ENCODE results near the gene DCBLD2.

The DCBLD2 gene

DNA sequence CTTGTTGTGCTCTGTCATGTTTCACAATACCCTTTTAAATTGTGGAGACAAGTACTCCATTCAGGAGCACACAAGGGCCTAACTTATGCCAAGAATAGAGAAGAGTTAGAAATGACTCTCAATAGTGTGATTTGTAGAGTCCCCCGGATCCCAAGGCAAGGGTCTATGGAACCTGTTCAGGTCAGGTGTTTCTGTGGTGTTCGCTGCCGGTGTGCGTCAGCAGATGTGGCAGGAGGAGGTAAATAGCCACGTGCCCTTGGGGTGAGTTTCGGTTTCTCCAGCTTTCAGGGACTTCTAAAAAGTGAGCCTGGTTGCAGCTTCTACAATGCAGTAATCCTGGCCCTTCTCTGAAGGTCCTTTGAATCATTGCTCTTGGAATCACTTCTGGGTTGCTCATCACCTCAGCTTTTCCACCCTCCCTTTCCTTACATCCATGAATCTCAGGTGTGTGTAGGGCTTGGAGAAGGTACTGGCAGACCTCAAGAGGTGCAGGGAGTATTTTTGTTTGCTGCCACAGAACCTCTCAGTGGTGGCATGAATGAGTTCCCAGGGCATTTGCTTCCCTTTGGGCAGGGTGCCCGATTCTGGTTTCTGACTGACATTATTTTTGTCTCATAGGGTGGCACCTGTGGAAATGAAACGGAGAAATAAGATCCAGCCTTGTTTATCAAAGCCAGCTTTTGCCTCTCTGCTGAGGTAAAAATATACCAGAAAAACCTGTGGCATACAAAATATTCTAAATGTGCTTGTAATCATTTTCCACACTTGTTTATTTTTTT, 131.0 kb downstream of the DCBLD2 start:
- no peak for DNase-seq (ENCODE audit: low read depth in 1 of 2, low spot score in 1 of 2)

DNA sequence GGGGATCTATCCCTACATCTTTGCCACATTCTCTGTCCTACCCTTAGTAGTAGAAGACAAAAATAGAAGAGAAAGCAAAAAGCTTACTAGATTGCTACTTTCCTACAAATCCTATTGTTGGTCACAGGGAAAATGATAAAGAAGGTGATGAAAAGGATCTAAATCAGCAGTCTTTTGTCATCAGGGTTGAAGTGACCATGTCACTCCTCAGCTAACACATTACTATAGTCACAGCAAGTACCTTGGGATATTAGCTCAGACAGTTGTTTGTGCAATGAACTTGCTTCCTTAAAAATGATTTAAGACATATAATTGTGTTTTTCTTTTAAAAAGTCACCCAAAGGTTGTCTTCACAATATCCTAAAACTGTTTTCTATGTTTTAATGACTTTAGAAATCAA, 132.0 kb downstream of the DCBLD2 start:
- no peak for DNase-seq (ENCODE audit: low read depth in 1 of 2, low spot score in 1 of 2)

DNA sequence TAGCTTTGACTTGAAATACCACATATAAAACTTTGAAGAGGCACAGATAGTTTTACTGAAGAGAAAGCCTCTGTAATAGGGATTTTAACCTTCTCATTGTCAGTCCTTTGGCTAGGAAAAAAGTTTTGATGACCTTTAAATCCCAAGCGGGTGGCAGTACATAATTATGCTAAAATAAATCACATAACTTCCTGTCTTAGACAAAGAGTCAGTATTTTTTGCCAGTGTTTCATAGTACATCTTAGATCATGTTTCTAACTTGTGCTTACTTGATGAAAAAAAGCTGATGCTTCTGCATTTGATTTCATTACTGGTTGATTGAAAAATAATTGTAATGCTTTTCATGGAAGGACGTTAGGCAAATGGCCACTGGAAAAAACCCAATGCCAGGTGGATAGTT, 132.5 kb downstream of the DCBLD2 start:
- DNase-seq (ENCODE audit: low read depth in 1 of 2, low spot score in 1 of 2): no peak

DNA sequence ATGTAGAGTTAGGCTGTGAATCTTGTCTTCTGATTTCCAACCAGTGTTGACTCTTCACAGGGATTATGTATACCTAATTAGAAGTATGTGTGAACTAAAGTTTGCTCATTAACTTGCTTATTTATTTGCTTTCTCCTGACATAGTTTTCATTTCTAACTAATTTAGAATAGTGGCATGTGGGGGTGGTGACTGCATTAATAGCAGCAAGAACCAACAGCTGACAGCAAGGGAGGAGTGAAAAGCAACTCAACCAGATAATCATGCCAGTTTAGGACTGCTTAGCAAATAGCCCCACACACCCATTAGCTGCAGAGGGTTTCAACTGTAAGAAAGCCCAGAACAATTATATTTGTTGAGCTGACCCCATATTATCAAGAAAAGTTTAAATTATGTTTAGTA, 134.6 kb downstream of the DCBLD2 start:
- no peak for DNase-seq (ENCODE audit: low read depth in 1 of 2, low spot score in 1 of 2)

DNA sequence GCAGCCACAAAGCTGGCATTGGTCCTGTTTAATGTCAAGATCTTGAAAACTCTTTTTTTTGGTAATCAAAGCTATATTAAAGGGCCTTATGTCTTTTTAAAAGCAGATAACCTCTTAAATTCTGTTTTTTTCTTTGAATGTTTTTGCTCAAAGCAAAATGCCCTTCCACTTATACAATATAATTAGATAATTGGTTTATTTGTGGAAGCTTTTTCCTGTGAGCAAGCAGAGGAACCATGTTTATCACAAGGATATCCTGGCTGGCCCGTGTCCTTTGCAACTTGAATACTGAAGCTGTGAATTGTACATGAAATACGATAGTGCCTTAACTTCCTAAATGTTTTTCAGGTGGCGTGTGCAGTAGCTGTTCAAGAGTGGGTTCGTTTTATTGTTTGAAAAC, 135.8 kb downstream of the DCBLD2 start:
- no peak for DNase-seq (ENCODE audit: low read depth in 1 of 2, low spot score in 1 of 2)

GRCh38 chr3:98764472-98764884, 137.0 kb downstream of the DCBLD2 start:
- DNase-seq (ENCODE audit: low read depth in 1 of 2, low spot score in 1 of 2): no peak

GRCh38 chr3:98763819-98764418, 137.6 kb downstream of the DCBLD2 start:
- no peak for DNase-seq (ENCODE audit: low read depth in 1 of 2, low spot score in 1 of 2)

GRCh38 chr3:98763076-98763475, 138.4 kb downstream of the DCBLD2 start, which contains the start of gene ST3GAL6:
ST3GAL6 (plus strand) TSS chr3:98763340; CDS start chr3:98768441, 5,101 bp downstream.
- no peak for DNase-seq (ENCODE audit: low read depth in 1 of 2, low spot score in 1 of 2)

GRCh38 chr3:98761643-98762229, 139.8 kb downstream of the DCBLD2 start:
- no peak for DNase-seq (ENCODE audit: low read depth in 1 of 2, low spot score in 1 of 2)

- no peak for DNase-seq (ENCODE audit: low read depth in 1 of 2, low spot score in 1 of 2)
These were observed 141.9 kb downstream of the DCBLD2 start for GRCh38 chr3:98759629-98760028.

- no peak for DNase-seq (ENCODE audit: low read depth in 1 of 2, low spot score in 1 of 2)
These were observed 145.9 kb downstream of the DCBLD2 start for GRCh38 chr3:98755601-98756000.

- no peak for DNase-seq (ENCODE audit: low read depth in 1 of 2, low spot score in 1 of 2)
These were observed 147.0 kb downstream of the DCBLD2 start for GRCh38 chr3:98754483-98754882.

GRCh38 chr3:98750276-98750919, 151.1 kb downstream of the DCBLD2 start:
- DNase-seq (ENCODE audit: low read depth in 1 of 2, low spot score in 1 of 2): no peak

DNA sequence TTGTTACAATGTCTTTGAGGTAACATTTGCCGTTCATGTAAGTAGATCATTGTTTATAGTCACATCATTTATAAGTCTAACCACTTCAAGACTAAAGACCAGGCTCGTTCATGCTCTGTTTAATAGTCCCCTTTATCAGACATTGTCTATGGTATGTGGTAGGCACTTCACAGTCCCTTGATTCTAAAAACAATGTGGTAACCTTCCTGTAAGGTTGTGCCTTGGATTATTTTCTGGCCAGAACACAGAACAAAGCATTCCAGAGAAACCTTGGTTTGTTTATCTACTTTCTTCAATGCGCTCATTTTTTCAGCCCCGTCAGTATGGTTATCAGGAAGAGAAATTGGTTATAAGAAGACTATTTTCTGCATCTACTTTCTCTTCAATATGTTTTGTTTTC, 154.6 kb downstream of the DCBLD2 start:
- no peak for DNase-seq (ENCODE audit: low read depth in 1 of 2, low spot score in 1 of 2)

DNA sequence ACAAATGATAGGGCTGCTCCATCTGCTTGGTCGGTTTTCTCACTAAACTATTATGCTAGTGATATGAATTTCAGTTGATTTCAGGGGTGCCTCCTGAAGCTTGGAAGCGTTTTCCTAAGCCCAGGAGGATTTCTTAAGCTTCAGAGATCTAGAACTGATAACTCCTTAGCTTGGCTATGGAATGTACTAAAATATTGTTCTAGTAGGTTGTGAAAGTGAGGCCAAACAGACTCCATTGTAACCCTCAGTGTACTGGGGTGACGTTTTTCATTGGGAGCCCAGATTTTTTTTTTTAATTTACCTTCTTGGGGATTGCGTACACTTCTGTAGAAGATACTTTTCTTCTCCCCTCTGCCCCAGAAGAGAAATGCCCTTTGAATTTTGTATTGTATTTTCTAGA, 155.4 kb downstream of the DCBLD2 start:
- DNase-seq (ENCODE audit: low read depth in 1 of 2, low spot score in 1 of 2): no peak

Data from stimulated activated CD4-positive, alpha-beta T cell treated with anti-CD3 and anti-CD28 coated beads, Interleukin-15, amount 100 ng/mL, for 1 hour (primary cell).